Trophoblast cell (in vitro differentiated cells and primary cell): ENCODE data around the gene KAT7.
A peak's percentile ranks its signal among the peaks of the same experiment; 100 is the strongest.

Experiments
- DNase-seq, 2 donors: peaks; one replicate each; pipeline ENCODE4 v3.0.0-alpha.2; 2016
- H2AFZ ChIP-seq: 2 replicates; pipeline ENCODE4 v1.6.1; 2013; ENCODE audit warnings: low read length, moderate library complexity, mild to moderate bottlenecking; ENCODE audit not compliant: insufficient read depth, poor library complexity
- H2AK5ac ChIP-seq: 2 replicates; pipeline ENCODE4 v1.6.1; 2013; ENCODE audit warnings: mild to moderate bottlenecking, low read length
- H2BK120ac ChIP-seq: 2 replicates; pipeline ENCODE4 v1.6.1; 2013; ENCODE audit warnings: low read length, mild to moderate bottlenecking, moderate library complexity; ENCODE audit not compliant: insufficient read depth, poor library complexity
- H2BK12ac ChIP-seq: 2 replicates; pipeline ENCODE4 v1.6.1; 2013; ENCODE audit warnings: mild to moderate bottlenecking, low read length, moderate library complexity
- H2BK5ac ChIP-seq: 2 replicates; pipeline ENCODE4 v1.6.1; 2013; ENCODE audit warnings: low read length, low read depth, moderate library complexity, mild to moderate bottlenecking; ENCODE audit not compliant: poor library complexity
- H3K14ac ChIP-seq: 2 replicates; pipeline ENCODE4 v1.6.1; 2013; ENCODE audit warnings: mild to moderate bottlenecking, low read length
- H3K18ac ChIP-seq: 2 replicates; pipeline ENCODE4 v1.6.1; 2013; ENCODE audit warnings: mild to moderate bottlenecking, low read length
- H3K23ac ChIP-seq: 2 replicates; pipeline ENCODE4 v1.6.1; 2013; ENCODE audit warnings: low read length
- H3K27ac ChIP-seq: 2 replicates; pipeline ENCODE4 v1.5.1; 2013; ENCODE audit warnings: low read depth, mild to moderate bottlenecking, inconsistent platforms, low read length, moderate library complexity
- H3K27me3 ChIP-seq: 2 replicates; pipeline ENCODE4 v1.6.1; 2013; ENCODE audit warnings: inconsistent platforms, mild to moderate bottlenecking, low read length, moderate library complexity; ENCODE audit not compliant: insufficient read depth
- H3K36me3 ChIP-seq, 2 experiments: 1 replicate in 1 of 2; 2 replicates in 1 of 2; pipeline ENCODE4 v1.6.1; 2013; ENCODE audit warnings: low read length in 2 of 2, mild to moderate bottlenecking in 2 of 2, moderate library complexity in 1 of 2; ENCODE audit not compliant: insufficient read depth in 2 of 2, control insufficient read depth in 1 of 2
- H3K4ac ChIP-seq: 2 replicates; pipeline ENCODE4 v1.6.1; 2013; ENCODE audit warnings: low read depth, mild to moderate bottlenecking, low read length, moderate library complexity
- H3K4me1 ChIP-seq, 2 experiments: 1 replicate in 1 of 2; 2 replicates in 1 of 2; pipeline ENCODE4 v1.6.1; 2013; ENCODE audit warnings: low read length in 2 of 2, mild to moderate bottlenecking in 2 of 2, moderate library complexity in 1 of 2; ENCODE audit not compliant: insufficient read depth in 2 of 2, control insufficient read depth in 1 of 2
- H3K4me2 ChIP-seq: 2 replicates; pipeline ENCODE4 v1.6.1; 2013; ENCODE audit warnings: inconsistent platforms, mild to moderate bottlenecking, low read length, moderate library complexity
- H3K4me3 ChIP-seq: 2 replicates; pipeline ENCODE4 v1.5.1; 2013; ENCODE audit warnings: mild to moderate bottlenecking, low read depth, low read length, inconsistent platforms
- H3K79me1 ChIP-seq: one replicate; pipeline ENCODE4 v1.6.1; 2013; ENCODE audit warnings: low read length
- H3K79me2 ChIP-seq: 2 replicates; pipeline ENCODE4 v1.6.1; 2013; ENCODE audit warnings: low read length, mild to moderate bottlenecking; ENCODE audit not compliant: control insufficient read depth, insufficient read depth, poor library complexity
- H3K9ac ChIP-seq: 2 replicates; pipeline ENCODE4 v1.6.1; 2013; ENCODE audit warnings: mild to moderate bottlenecking, low read length
- H3K9me3 ChIP-seq: 2 replicates; pipeline ENCODE4 v1.6.1; 2013; ENCODE audit warnings: low read depth, mild to moderate bottlenecking, control low read depth, inconsistent platforms, low read length; ENCODE audit not compliant: insufficient read depth
- H4K12ac ChIP-seq: 2 replicates; pipeline ENCODE4 v1.6.1; 2013; ENCODE audit warnings: low read depth, mild to moderate bottlenecking, low read length, moderate library complexity
- H4K8ac ChIP-seq: 2 replicates; pipeline ENCODE4 v1.6.1; 2013; ENCODE audit warnings: low read depth, mild to moderate bottlenecking, low read length, moderate library complexity
- H4K91ac ChIP-seq: one replicate; pipeline ENCODE4 v1.6.1; 2013; ENCODE audit warnings: low read depth, mild to moderate bottlenecking, low read length, moderate library complexity
- WGBS: extraction: QIAGEN DNeasy Blood & Tissue Kit; methylation state at CpG from one replicate; pipeline ENCODE4 v1.1.7; 2013; ENCODE audit warnings: missing lambda C conversion rate; ENCODE audit not compliant: insufficient read length, insufficient coverage; ENCODE audit errors: extremely low coverage; 5-methylcytosine and 5-hydroxymethylcytosine counted together

Gene KAT7

GRCh38 chr17:49875685-49876084 is 87.2 kb downstream of the KAT7 start:
- H4K8ac ChIP-seq = peak overlapping the region; percentile 2
- peak overlapping the region; percentile 32 for H2AK5ac ChIP-seq
- H3K4me1 ChIP-seq = peaks cover 34 to 41% of the 10 kb centered on the region in 2 experiments
- no peak for DNase-seq
- no peak overlapping the region for H3K4ac ChIP-seq
- H3K9ac ChIP-seq = no peak overlapping the region
- peaks cover 3% of the 10 kb centered on the region for H3K79me2 ChIP-seq
- no CpG with 5 or more reads among the region's 9 CpGs for WGBS
- H3K79me1 ChIP-seq = peaks cover 25% of the 10 kb centered on the region
- H2BK5ac ChIP-seq = no peak overlapping the region
- no peak overlapping the region for H3K4me3 ChIP-seq
- H3K27ac ChIP-seq = no peak overlapping the region
- H2AFZ ChIP-seq = no peak overlapping the region
- H3K36me3 ChIP-seq = no peaks in the 10 kb centered on the region
- no peak overlapping the region for H3K23ac ChIP-seq
- H3K4me2 ChIP-seq = no peak overlapping the region
- peak overlapping the region; percentile 9 for H3K14ac ChIP-seq
- H4K12ac ChIP-seq = no peak overlapping the region
- H3K18ac ChIP-seq = no peak overlapping the region
- H3K27me3 ChIP-seq = no peaks in the 10 kb centered on the region
- peak overlapping the region; percentile 17 for H2BK120ac ChIP-seq
- H3K9me3 ChIP-seq = no peaks in the 10 kb centered on the region
- H2BK12ac ChIP-seq = peak overlapping the region; percentile 19
- H4K91ac ChIP-seq = peak overlapping the region; percentile 7

- no peak overlapping the region for H3K4me2 ChIP-seq
- peak overlapping the region; percentile 41 for H3K4ac ChIP-seq
- peak in 1 of 2 donors; percentile 36 for DNase-seq
- H2AFZ ChIP-seq = peak overlapping the region; percentile 40
- no peak overlapping the region for H3K9ac ChIP-seq
- peaks cover 5% of the 10 kb centered on the region for H3K79me2 ChIP-seq
- H2BK12ac ChIP-seq = peak overlapping the region; percentile 63
- H3K4me3 ChIP-seq = no peak overlapping the region
- no peaks in the 10 kb centered on the region for H3K9me3 ChIP-seq
- peak overlapping the region; percentile 94 for H4K91ac ChIP-seq
- H2BK120ac ChIP-seq = peak overlapping the region; percentile 78
- H3K14ac ChIP-seq = peak overlapping the region; percentile 76
- H3K4me1 ChIP-seq = peaks cover 45 to 50% of the 10 kb centered on the region in 2 experiments
- peak overlapping the region; percentile 22 for H3K27ac ChIP-seq
- peak overlapping the region; percentile 61 for H4K8ac ChIP-seq
- no peak overlapping the region for H3K23ac ChIP-seq
- no peaks in the 10 kb centered on the region for H3K36me3 ChIP-seq
- H2AK5ac ChIP-seq = peak overlapping the region; percentile 61
- WGBS = no CpG with 5 or more reads among the region's 14 CpGs
- H2BK5ac ChIP-seq = peak overlapping the region; percentile 29
- H3K79me1 ChIP-seq = peaks cover 43% of the 10 kb centered on the region
- no peaks in the 10 kb centered on the region for H3K27me3 ChIP-seq
- H3K18ac ChIP-seq = peak overlapping the region; percentile 47
- H4K12ac ChIP-seq = peak overlapping the region; percentile 44
Observed at GRCh38 chr17:49878931-49879904, 90.7 kb downstream of the KAT7 start.

GRCh38 chr17:49880291-49881053 is 92.0 kb downstream of the KAT7 start:
- H3K18ac ChIP-seq = peak overlapping the region; percentile 82
- H2BK5ac ChIP-seq = peak overlapping the region; percentile 89
- H3K79me1 ChIP-seq = peaks cover 47% of the 10 kb centered on the region
- peak overlapping the region; percentile 99 for H2BK12ac ChIP-seq
- no peaks in the 10 kb centered on the region for H3K9me3 ChIP-seq
- H3K79me2 ChIP-seq = peaks cover 4% of the 10 kb centered on the region
- H3K14ac ChIP-seq = peak overlapping the region; percentile 78
- H3K4me1 ChIP-seq = peaks cover 47 to 50% of the 10 kb centered on the region in 2 experiments
- H4K91ac ChIP-seq = peak overlapping the region; percentile 97
- H3K9ac ChIP-seq = no peak overlapping the region
- peak; percentile 94 to 95 for DNase-seq
- H3K36me3 ChIP-seq = no peaks in the 10 kb centered on the region
- peak overlapping the region; percentile 94 for H2BK120ac ChIP-seq
- no peak overlapping the region for H3K23ac ChIP-seq
- H4K8ac ChIP-seq = peak overlapping the region; percentile 70
- H4K12ac ChIP-seq = peak overlapping the region; percentile 55
- peak overlapping the region; percentile 97 for H2AK5ac ChIP-seq
- H3K4me2 ChIP-seq = peak overlapping the region; percentile 49
- H3K4ac ChIP-seq = peak overlapping the region; percentile 77
- peak overlapping the region; percentile 42 for H3K27ac ChIP-seq
- no peaks in the 10 kb centered on the region for H3K27me3 ChIP-seq
- no peak overlapping the region for H3K4me3 ChIP-seq
- no CpG with 5 or more reads among the region's 41 CpGs for WGBS
- H2AFZ ChIP-seq = peak overlapping the region; percentile 77

GRCh38 chr17:49881054-49881402 is 92.5 kb downstream of the KAT7 start:
- Histone ChIP-seq H3K79me2 (peaks cover 5% of the 10 kb centered on the region), H3K9ac (no peak overlapping the region), H3K4me3 (no peak overlapping the region), H3K4ac (peak overlapping the region; percentile 77), H3K18ac (peak overlapping the region; percentile 82), H2BK12ac (peak overlapping the region; percentile 99), H4K12ac (no peak overlapping the region), H3K36me3 (no peaks in the 10 kb centered on the region), H3K4me2 (peak overlapping the region; percentile 46), H2AFZ (peak overlapping the region; percentile 57), H3K79me1 (peaks cover 53% of the 10 kb centered on the region), H3K9me3 (no peaks in the 10 kb centered on the region), H3K27ac (peak overlapping the region; percentile 19), H2AK5ac (peak overlapping the region; percentile 97), H3K27me3 (no peaks in the 10 kb centered on the region), H3K4me1 (peaks cover 49 to 52% of the 10 kb centered on the region in 2 experiments), H2BK120ac (peak overlapping the region; percentile 94), H2BK5ac (peak overlapping the region; percentile 89), H4K8ac (peak overlapping the region; percentile 70), H4K91ac (peak overlapping the region; percentile 97), H3K23ac (no peak overlapping the region), H3K14ac (peak overlapping the region; percentile 23)
- WGBS = no CpG with 5 or more reads among the region's 5 CpGs
- DNase-seq = no peak
